HepG2 (cell line): ENCODE results near the gene CHST2. TPM values are rescaled to one million over a fixed set of nuclear protein-coding genes. Genes with fewer than 3 reads are reported as not detected.

ENCODE experiments used
- ATAC-seq: fragments of 200-7000 bp; cut with Tn5 transposase; 3 replicates; pipeline ENCODE4 v1.9.1; 2020; ENCODE audit warnings: mild to moderate bottlenecking, moderate library complexity
- BruUV-seq: library from RNA; stranded (reverse); fragments of 400-500 nt; replicated peaks from 2 replicates; lab custom pipeline; 2021; lab: Mats Ljungman, UMichigan
- CTCF ChIA-PET: fragments of 300-600 bp; formaldehyde crosslinking; extraction: SDS; loops from one replicate; lab custom pipeline; 2021; ENCODE audit warnings: low total read pairs, inconsistent platforms, low intra/inter-chr PET ratio; lab: Yijun Ruan, JAX
- POLR2A ChIA-PET: fragments of 350-600 bp; sonication (Branson Sonifier 250); formaldehyde crosslinking; loops from one replicate; lab custom pipeline; 2020; ENCODE audit warnings: antibody characterized with exemption, inconsistent platforms; lab: Yijun Ruan, JAX
- DNase-seq: peaks from one replicate; pipeline ENCODE4 v3.0.0-alpha.2; 2015; ENCODE audit warnings: low spot score
- FAIRE-seq: peaks from 3 replicates; lab custom pipeline; 2011; peaks lifted over from hg19 to GRCh38; lab: Jason Lieb, UNC
- H2AFZ ChIP-seq: one replicate; pipeline ENCODE4 v1.6.1; 2011; ENCODE audit warnings: low read length, inconsistent platforms
- H3K27ac ChIP-seq: fragments of 300-600 bp; 3 replicates; pipeline ENCODE4 v1.8.0; 2011; ENCODE audit warnings: mixed run types, mild to moderate bottlenecking, mixed read lengths, low read length, inconsistent platforms; ENCODE audit not compliant: insufficient read depth; ENCODE audit errors: extremely low read length
- H3K27me3 ChIP-seq, 2 experiments: fragments of 200-600 bp in 1 of 2; 2 replicates in 1 of 2; 3 replicates in 1 of 2; pipeline versions ENCODE4 v1.6.0 to v1.8.0; 2011; ENCODE audit warnings: low read length in 2 of 2, mild to moderate bottlenecking in 2 of 2, moderate library complexity in 2 of 2, inconsistent platforms in 1 of 2; ENCODE audit not compliant: insufficient read depth in 2 of 2, control insufficient read depth in 1 of 2
- H3K36me3 ChIP-seq, 2 experiments: fragments of 200-600 bp in 1 of 2; replicated peaks in 1 of 2; 2 replicates in 1 of 2; 3 replicates in 1 of 2; pipeline versions ENCODE4 v1.5.1 to v1.8.0; 2011; ENCODE audit warnings: low read length in 2 of 2, inconsistent platforms in 1 of 2; ENCODE audit not compliant: insufficient read depth in 2 of 2, control insufficient read depth in 1 of 2
- H3K4me1 ChIP-seq: 2 replicates; pipeline ENCODE4 v1.5.1; 2012; ENCODE audit warnings: low read length, inconsistent platforms; ENCODE audit not compliant: insufficient read depth
- H3K4me2 ChIP-seq: 2 replicates; pipeline ENCODE4 v1.6.0; 2011; ENCODE audit warnings: low read depth, low read length, inconsistent platforms
- H3K4me3 ChIP-seq, 3 experiments: fragments of 200-600 bp in 1 of 3; sonication (generic), shearing (Covaris generic) in 1 of 3; replicated peaks in 1 of 3; 2 replicates each; pipeline ENCODE4 v1.5.1; 2011 to 2016; ENCODE audit warnings: low read length in 3 of 3, inconsistent platforms in 2 of 3, low read depth in 2 of 3, mild to moderate bottlenecking in 2 of 3, control low read depth in 1 of 3, mixed read lengths in 1 of 3; ENCODE audit not compliant: insufficient read depth in 1 of 3
- H3K79me2 ChIP-seq: one replicate; pipeline ENCODE4 v1.6.1; 2011; ENCODE audit warnings: low read length, inconsistent platforms; ENCODE audit not compliant: insufficient read depth
- H3K9ac ChIP-seq: 2 replicates; pipeline ENCODE4 v1.6.0; 2011; ENCODE audit warnings: mild to moderate bottlenecking, low read depth, low read length, inconsistent platforms; ENCODE audit not compliant: insufficient read depth
- H3K9me3 ChIP-seq: 2 replicates; pipeline ENCODE4 v1.5.1; 2012; ENCODE audit warnings: mild to moderate bottlenecking, low read length
- H4K20me1 ChIP-seq: 2 replicates; pipeline ENCODE4 v1.6.0; 2011; ENCODE audit warnings: inconsistent platforms, mild to moderate bottlenecking, low read length, moderate library complexity; ENCODE audit not compliant: insufficient read depth
- CEBPB ChIP-seq: IDR thresholded peaks from 2 replicates; pipeline ENCODE4 v1.6.1; 2011; ENCODE audit warnings: low read depth, low read length, improper control_type of control experiment, borderline replicate concordance
- CEBPG ChIP-seq: IDR thresholded peaks from 2 replicates; pipeline ENCODE4 v1.6.1; 2016
- ELK4 ChIP-seq: sonication (generic); formaldehyde crosslinking; IDR thresholded peaks from 2 replicates; pipeline ENCODE4 v1.9.0; 2021; ENCODE audit warnings: missing genetic modification reagents, borderline replicate concordance
- GTF3A ChIP-seq: sonication (generic); formaldehyde crosslinking; conservative IDR thresholded peaks from 2 replicates; pipeline ENCODE4 v1.4.0; 2020; ENCODE audit warnings: mild to moderate bottlenecking, missing genetic modification reagents
- HINFP ChIP-seq: sonication (generic); formaldehyde crosslinking; IDR thresholded peaks from 2 replicates; pipeline ENCODE4 v1.4.0; 2020; ENCODE audit warnings: low read depth, mild to moderate bottlenecking, missing genetic modification reagents
- HNRNPK ChIP-seq: fragments of 200-400 bp; formaldehyde crosslinking; IDR thresholded peaks from 2 replicates; pipeline ENCODE4 v1.6.1; 2018; ENCODE audit warnings: low read length, low read depth, moderate library complexity, mild to moderate bottlenecking; ENCODE audit not compliant: poor library complexity, severe bottlenecking
- KAT8 ChIP-seq: IDR thresholded peaks from 2 replicates; pipeline ENCODE4 v1.6.1; 2016; ENCODE audit warnings: missing genetic modification reagents, missing compliant biosample characterization
- MED1 ChIP-seq: sonication (generic); formaldehyde crosslinking; IDR thresholded peaks from 2 replicates; pipeline ENCODE4 v1.4.0; 2020; ENCODE audit warnings: missing genetic modification reagents
- NPAS2 ChIP-seq: sonication (generic); formaldehyde crosslinking; IDR thresholded peaks from 2 replicates; pipeline ENCODE4 v1.8.0; 2022; ENCODE audit warnings: mild to moderate bottlenecking, missing genetic modification reagents, borderline replicate concordance
- SETDB1 ChIP-seq: sonication (generic); formaldehyde crosslinking; IDR thresholded peaks from 2 replicates; pipeline ENCODE4 v1.5.1; 2020; ENCODE audit warnings: missing genetic modification reagents, mild to moderate bottlenecking, borderline replicate concordance
- SNAI1 ChIP-seq: sonication (generic); formaldehyde crosslinking; IDR thresholded peaks from 2 replicates; pipeline ENCODE4 v1.5.0; 2020; ENCODE audit warnings: mild to moderate bottlenecking, missing genetic modification reagents, borderline replicate concordance
- SP4 ChIP-seq: sonication (generic); formaldehyde crosslinking; IDR thresholded peaks from 2 replicates; pipeline ENCODE4 v1.8.1; 2023; ENCODE audit warnings: mild to moderate bottlenecking, missing genetic modification reagents
- SRF ChIP-seq: IDR thresholded peaks from 2 replicates; pipeline ENCODE4 v1.6.1; 2011; ENCODE audit warnings: mild to moderate bottlenecking, low read depth, low read length, moderate library complexity
- TOPORS ChIP-seq: sonication (generic); formaldehyde crosslinking; IDR thresholded peaks from 2 replicates; pipeline ENCODE4 v1.8.0; 2023; ENCODE audit warnings: mild to moderate bottlenecking, missing genetic modification reagents
- TRIM24 ChIP-seq: sonication (generic); formaldehyde crosslinking; IDR thresholded peaks from 2 replicates; pipeline ENCODE4 v1.8.0; 2022; ENCODE audit warnings: mild to moderate bottlenecking, missing genetic modification reagents
- ZFP91 ChIP-seq: sonication (generic); formaldehyde crosslinking; IDR thresholded peaks from 2 replicates; pipeline ENCODE4 v1.9.0; 2022; ENCODE audit warnings: missing genetic modification reagents, mild to moderate bottlenecking, borderline replicate concordance
- ZNF180 ChIP-seq: sonication (generic); formaldehyde crosslinking; IDR thresholded peaks from 2 replicates; pipeline ENCODE4 v1.4.0; 2020; ENCODE audit warnings: low read depth, missing genetic modification reagents, borderline replicate concordance
- ZNF543 ChIP-seq: sonication (generic); formaldehyde crosslinking; IDR thresholded peaks from 2 replicates; pipeline ENCODE4 v1.4.0; 2020; ENCODE audit warnings: mild to moderate bottlenecking, missing genetic modification reagents
- ZNF652 ChIP-seq: IDR thresholded peaks from 2 replicates; pipeline ENCODE4 v1.6.1; 2016; ENCODE audit warnings: low read depth, borderline replicate concordance
- WGBS: methylation state at CpG from one replicate; pipeline ENCODE4 v1.1.6; 2017; ENCODE audit warnings: low lambda C conversion rate; 5-methylcytosine and 5-hydroxymethylcytosine counted together
- in situ Hi-C: cut with HindIII; loops from 2 replicates; pipeline ENCODE4 v1.10.0; 2017; ENCODE audit warnings: low pct_unique_long_range_greater_than_20kb; ENCODE audit not compliant: extremely low pct_ligation_motif_present
- intact Hi-C: fragments of 100-400 bp; cut with micrococcal nuclease; formaldehyde crosslinking; loops from one replicate; pipeline ENCODE4 v1.10.0; 2022; ENCODE audit not compliant: unreplicated experiment
- polyA plus RNA-seq, 8 experiments: library from polyadenylated mRNA; depleted of rRNA in 3 of 8; stranded (reverse) in 7 of 8; unstranded in 1 of 8; fragments of >200 nt; fragmentation: Illumina TruSeq in 4 of 8; extraction: Trizol in 4 of 8; gene quantifications; 2 replicates each; pipeline versions ENCODE4 v1.2.1 to v1.2.3, GENCODE V29; 2011 to 2016; ENCODE audit warnings: low read depth in 4 of 8, missing spikeins in 1 of 8, mixed read lengths in 1 of 8; ENCODE audit not compliant: insufficient read depth in 1 of 8
- total RNA-seq, 5 experiments: library from RNA; depleted of rRNA; stranded (reverse); fragments of >200 nt; fragmentation: Illumina TruSeq; extraction: Trizol; gene quantifications; 2 replicates each; pipeline ENCODE4 v1.2.3, GENCODE V29; 2016; ENCODE audit warnings: low read depth in 1 of 5

The CHST2 gene
- total and polyA plus RNA-seq, 2 of the 13 experiments (the other 11 are each of a cell fraction or from before 2014, with no cell fraction given): not detected

GRCh38 chr3:143170074-143170473 is 50.5 kb downstream of the CHST2 start:
- in situ Hi-C loops (no loop called here), intact Hi-C loops (no loop called here)
- FAIRE-seq (no peak), ATAC-seq (no peak), DNase-seq (no peak)
- H2AFZ ChIP-seq: no peak overlapping the region
- no peak overlapping the region for H3K27ac ChIP-seq
- no peak for TF ChIP-seq ELK4 (CRISPR knock-in tag)
- TF ChIP-seq TRIM24: no peak
- TF ChIP-seq KAT8 (CRISPR knock-in tag): no peak
- TF ChIP-seq HINFP (CRISPR knock-in tag): no peak
- TF ChIP-seq CEBPB: no peak
- no peak for TF ChIP-seq ZNF180
- TF ChIP-seq SETDB1 (CRISPR knock-in tag): no peak
- TF ChIP-seq SP4: no peak
- TF ChIP-seq ZFP91 (CRISPR knock-in tag): no peak
- no peak for TF ChIP-seq MED1 (CRISPR knock-in tag)
- no peak for TF ChIP-seq ZNF652 (CRISPR knock-in tag)
- no peak for TF ChIP-seq ZNF543
- TF ChIP-seq SRF: no peak
- TF ChIP-seq GTF3A: no peak
- no peak for TF ChIP-seq TOPORS (CRISPR knock-in tag)
- no peak for TF ChIP-seq SNAI1 (CRISPR knock-in tag)
- no peak for TF ChIP-seq HNRNPK
- TF ChIP-seq NPAS2 (CRISPR knock-in tag): no peak
- no peak for TF ChIP-seq CEBPG (CRISPR knock-in tag)
- no peaks in the 10 kb centered on the region for H3K79me2 ChIP-seq
- no peak overlapping the region for H3K4me3 ChIP-seq
- H3K9me3 ChIP-seq: no peaks in the 10 kb centered on the region
- H3K27me3 ChIP-seq: peaks cover 0 to 2% of the 10 kb centered on the region in 2 experiments; a peak in 1 of 5 replicates
- no peak overlapping the region for H3K9ac ChIP-seq
- H3K4me1 ChIP-seq: no peaks in the 10 kb centered on the region
- H3K4me2 ChIP-seq: no peak overlapping the region
- H3K36me3 ChIP-seq: no peaks in the 10 kb centered on the region
- CTCF ChIA-PET: no interaction called here
- no TSS peak for BruUV-seq
- no peaks in the 10 kb centered on the region for H4K20me1 ChIP-seq
- WGBS: under 1% methylated on average over 6 of the region's 6 CpGs
- POLR2A ChIA-PET: no interaction called here
